ENCODE data around the gene TAS2R60. TPM values are rescaled to one million over a fixed set of nuclear protein-coding genes. Genes with fewer than 3 reads are reported as not detected.

The TAS2R60 gene
- total RNA-seq, 1 experiment from 2014 or later, result not detected

DNA sequence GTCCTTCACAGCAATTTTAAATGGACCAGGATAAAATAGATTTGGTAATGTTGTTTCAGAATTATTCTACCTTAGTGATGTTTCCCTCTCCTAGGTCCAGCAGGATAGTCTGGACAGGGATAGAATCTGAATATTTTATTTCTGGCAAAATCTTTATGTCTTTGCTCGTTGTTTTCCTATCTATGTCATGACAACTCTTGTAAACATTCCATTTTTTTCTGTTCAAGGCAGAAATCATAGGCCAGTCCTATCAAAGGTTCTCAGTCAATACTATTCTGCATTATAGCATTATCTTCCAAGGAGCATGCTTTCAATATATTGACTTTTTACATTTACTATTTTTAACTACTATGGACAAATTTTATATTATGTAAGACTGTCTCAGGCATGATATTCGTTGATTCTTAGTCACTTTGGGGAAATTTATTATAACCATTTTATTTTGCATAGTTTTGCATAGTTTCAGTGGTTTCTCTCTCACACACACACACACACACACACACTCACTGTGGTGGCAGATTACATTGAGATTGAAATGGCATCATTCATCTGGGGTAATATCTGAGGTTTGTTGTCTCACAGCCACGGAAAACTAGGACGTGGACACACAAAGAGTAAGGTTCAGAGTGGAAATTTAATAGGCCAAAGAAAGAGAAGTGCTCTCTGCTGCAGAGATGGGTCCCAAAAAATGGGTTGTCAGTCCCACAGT, 17.2 kb downstream of the TAS2R60 start:
- Histone ChIP-seq H2AFZ (ENCODE audit: low read length) (no peak overlapping the region), H3T11ph (ENCODE audit: low read length) (no peak overlapping the region), H3K23ac (ENCODE audit: insufficient read length, low read depth, low read length) (no peak overlapping the region), H2BK5ac (ENCODE audit: insufficient read length, low read length) (no peak overlapping the region), H3K23me2 (ENCODE audit: insufficient read length, low read depth, low read length, poor library complexity, severe bottlenecking) (no peaks in the 10 kb centered on the region), H3K79me2 (ENCODE audit: insufficient read depth, low read length) (no peaks in the 10 kb centered on the region), H3K9me3 (ENCODE audit: control insufficient read depth, low read depth, low read length) (peaks cover 7% of the 10 kb centered on the region), H2BK12ac (ENCODE audit: insufficient read length, low read depth, low read length) (no peak overlapping the region), H3K14ac (ENCODE audit: insufficient read depth, low read length) (no peak overlapping the region), H3K56ac (ENCODE audit: insufficient read length, low read depth, low read length) (no peak overlapping the region), H3K18ac (ENCODE audit: insufficient read length, low read depth, low read length) (no peak overlapping the region), H2AK5ac (ENCODE audit: insufficient read length, low read length) (no peak overlapping the region), H2BK20ac (ENCODE audit: low read depth, low read length, poor library complexity, severe bottlenecking) (no peak overlapping the region), H4K5ac (ENCODE audit: insufficient read length, low read depth, low read length) (no peak overlapping the region), H3K27ac (ENCODE audit: insufficient read length, low read depth, low read length) (no peak overlapping the region), H3K4ac (ENCODE audit: low read depth, low read length) (no peak overlapping the region), H3K9ac (ENCODE audit: extremely low read depth, insufficient read length, low read length) (no peak overlapping the region), H4K20me1 (ENCODE audit: control insufficient read depth, insufficient read depth, insufficient read length) (no peaks in the 10 kb centered on the region), H3K79me1 (ENCODE audit: insufficient read depth, low read depth, low read length, poor library complexity, severe bottlenecking) (no peaks in the 10 kb centered on the region), H3K27me3 (ENCODE audit: insufficient read depth, low read length) (no peaks in the 10 kb centered on the region), H4K91ac (ENCODE audit: insufficient read length, low read depth, low read length) (no peak overlapping the region), H4K8ac (replicated peaks; ENCODE audit: insufficient read length, low read depth, low read length) (no peak overlapping the region), H2BK15ac (ENCODE audit: low read depth, low read length) (no peak overlapping the region), H2BK120ac (ENCODE audit: low read depth, low read length, poor library complexity, severe bottlenecking) (no peak overlapping the region), H3K4me1 (ENCODE audit: insufficient read depth, low read length) (no peaks in the 10 kb centered on the region), H3K4me2 (ENCODE audit: insufficient read depth, insufficient read length, low read length) (no peak overlapping the region)
- no peak for DNase-seq
- no CpG with 5 or more reads among the region's 4 CpGs for WGBS (ENCODE audit: extremely low coverage, insufficient read length, low lambda C conversion rate)
- Mint-ChIP-seq H3K27me3 (ENCODE audit: low read depth) (no peaks in the 10 kb centered on the region; the same call in 1 of the 2 replicates), H3K4me1 (peaks cover 2 to 3% of the 10 kb centered on the region in 2 experiments; a peak in 2 of 4 replicates), H3K4me3 (no peak overlapping the region), H3K36me3 (ENCODE audit: insufficient read depth in 1 of 3, low read depth in 3 of 3) (peaks cover 0 to 22% (median 6%) of the 10 kb centered on the region in 3 experiments; a peak in 5 of 7 replicates), H3K9me3 (peaks cover 11 to 24% of the 10 kb centered on the region in 2 experiments), H3K27ac (no peak overlapping the region)
- TF ChIP-seq, protein P1, sequence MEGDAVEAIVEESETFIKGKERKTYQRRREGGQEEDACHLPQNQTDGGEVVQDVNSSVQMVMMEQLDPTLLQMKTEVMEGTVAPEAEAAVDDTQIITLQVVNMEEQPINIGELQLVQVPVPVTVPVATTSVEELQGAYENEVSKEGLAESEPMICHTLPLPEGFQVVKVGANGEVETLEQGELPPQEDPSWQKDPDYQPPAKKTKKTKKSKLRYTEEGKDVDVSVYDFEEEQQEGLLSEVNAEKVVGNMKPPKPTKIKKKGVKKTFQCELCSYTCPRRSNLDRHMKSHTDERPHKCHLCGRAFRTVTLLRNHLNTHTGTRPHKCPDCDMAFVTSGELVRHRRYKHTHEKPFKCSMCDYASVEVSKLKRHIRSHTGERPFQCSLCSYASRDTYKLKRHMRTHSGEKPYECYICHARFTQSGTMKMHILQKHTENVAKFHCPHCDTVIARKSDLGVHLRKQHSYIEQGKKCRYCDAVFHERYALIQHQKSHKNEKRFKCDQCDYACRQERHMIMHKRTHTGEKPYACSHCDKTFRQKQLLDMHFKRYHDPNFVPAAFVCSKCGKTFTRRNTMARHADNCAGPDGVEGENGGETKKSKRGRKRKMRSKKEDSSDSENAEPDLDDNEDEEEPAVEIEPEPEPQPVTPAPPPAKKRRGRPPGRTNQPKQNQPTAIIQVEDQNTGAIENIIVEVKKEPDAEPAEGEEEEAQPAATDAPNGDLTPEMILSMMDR (conservative IDR thresholded peaks at IDR 0.05), result no peak
